Heart right ventricle (tissue), 16 donors: ENCODE measurements around the gene ETNK1. TPM values are rescaled to one million over a fixed set of nuclear protein-coding genes. Genes with fewer than 3 reads are reported as not detected.
A peak's percentile ranks its signal among the peaks of the same experiment; 100 is the strongest.

Experiments used
- ATAC-seq, 8 donors: fragments of 200-7000 bp; cut with Tn5 transposase; one replicate each; pipeline ENCODE4 v1.9.1; 2020; ENCODE audit warnings: mild to moderate bottlenecking in 8 of 8, moderate library complexity in 8 of 8, moderate number of reproducible peaks in 1 of 8
- DNase-seq, 2 donors: peaks; one replicate each; pipeline ENCODE4 v3.0.0-alpha.2; 2020
- H3K27ac ChIP-seq, 10 donors: fragments of 200-600 bp; sonication (generic) in 2 of 10; one replicate each; pipeline versions ENCODE4 v1.5.0 to v1.8.0; 2020 to 2022; ENCODE audit warnings: mild to moderate bottlenecking in 3 of 10
- H3K27me3 ChIP-seq, 7 donors: fragments of 200-600 bp; one replicate each; pipeline ENCODE4 v1.8.0; 2021 to 2022; ENCODE audit warnings: mild to moderate bottlenecking in 2 of 7
- H3K36me3 ChIP-seq, 9 donors: fragments of 200-600 bp; sonication (generic) in 1 of 9; one replicate each; pipeline versions ENCODE4 v1.5.0 to v1.8.0; 2020 to 2022; ENCODE audit warnings: mild to moderate bottlenecking in 2 of 9
- H3K4me1 ChIP-seq, 9 donors: fragments of 200-600 bp; sonication (generic) in 1 of 9; one replicate each; pipeline versions ENCODE4 v1.5.0 to v1.8.0; 2020 to 2022; ENCODE audit warnings: mild to moderate bottlenecking in 4 of 9
- H3K4me3 ChIP-seq, 10 donors: fragments of 200-600 bp; sonication (generic) in 2 of 10; one replicate each; pipeline versions ENCODE4 v1.5.0 to v1.8.0; 2020 to 2022; ENCODE audit warnings: mild to moderate bottlenecking in 7 of 10, moderate library complexity in 2 of 10
- H3K9me3 ChIP-seq, 11 donors: fragments of 200-600 bp in 10 of 11; sonication (generic) in 2 of 11; one replicate each; pipeline versions ENCODE4 v1.5.0 to v1.8.0; 2013 to 2022; ENCODE audit warnings: mild to moderate bottlenecking in 2 of 11, control low read depth in 1 of 11, moderate library complexity in 1 of 11
- WGBS, 2 donors: extraction: QIAGEN DNeasy Blood & Tissue Kit; methylation state at CpG; one replicate each; pipeline ENCODE4 v1.1.7; 2013; ENCODE audit warnings: inconsistent platforms in 1 of 2; 5-methylcytosine and 5-hydroxymethylcytosine counted together
- intact Hi-C, 10 donors: fragments of 100-400 bp; cut with DNase I; formaldehyde crosslinking; loops; one replicate each; pipeline versions ENCODE4 v1.11.1 to v1.14.2; 2022
- polyA plus RNA-seq, 2 donors: library from polyadenylated mRNA; stranded (reverse); fragments of 200-250 nt; gene quantifications; one replicate each; pipeline ENCODE4 v1.2.3, GENCODE V29; 2013
- total RNA-seq, 10 donors: library from RNA; stranded (reverse); fragmentation: NEBNext Ultra II Directional in 3 of 10; extraction: Animal tissue kit (Norgen Biotek cat#: 25700) in 3 of 10; gene quantifications; one replicate each; pipeline versions ENCODE4 v1.2.1 to v1.2.4, GENCODE V29; 2021 to 2023
- TF ChIP-seq, protein P1 (sequence below), 9 donors: fragments of 200-600 bp; sonication (generic) in 2 of 9; IDR thresholded peaks; one replicate each; pipeline versions ENCODE4 v1.5.0 to v1.8.0; 2021 to 2022; ENCODE audit warnings: antibody characterized with exemption in 9 of 9, mild to moderate bottlenecking in 5 of 9, moderate library complexity in 1 of 9
- donor health status: Arrhythmogenic right ventricular cardiomyopathy.
- donor health status: ischemic (EF 13 %, LVEDD 7.1; RV severe dilation, severe dysfunction).
- donor health status: healthy with polysubstance abuse.
- donor health status: DM: no; HTN: yes; CAD: no.
- donor health status: DM: no; HTN: no; CAD: no.
- donor health status: ischemic (EF 25% LVEDD 6.9; RV normal size, moderate dysfunction).
- donor health status: ischemic (EF 25% LVEDD 5.7; RV mildly dilated, moderate dysfunction).
- donor health status: healthy.
- donor health status: DM: yes; HTN: yes; CAD: no.
- donor health status: Ischemic cardiomyopathy.
- donor health status: ischemic (EF 35%, LVEDD 5.7; RV mildly dilated, moderate dysfunction).
- donor health status: nonischemic (EF 11% LVEDD 7.7; RV severe dilation, severe dysfunction).
- donor health status: DM: yes; HTN: yes; CAD: no.
- donor health status: PGD.
- donor health status: ischemic (EF 29% LVEDD 5.4; RV normal size, mild dysfunction).
- donor health status: nonischemic (EF 23%, LVEDD 6.1; RV moderate dilation, normal function).

ETNK1 gene
- total and polyA plus RNA-seq, 12 donors = 4.8 to 26.6 (median 17.0) TPM

DNA sequence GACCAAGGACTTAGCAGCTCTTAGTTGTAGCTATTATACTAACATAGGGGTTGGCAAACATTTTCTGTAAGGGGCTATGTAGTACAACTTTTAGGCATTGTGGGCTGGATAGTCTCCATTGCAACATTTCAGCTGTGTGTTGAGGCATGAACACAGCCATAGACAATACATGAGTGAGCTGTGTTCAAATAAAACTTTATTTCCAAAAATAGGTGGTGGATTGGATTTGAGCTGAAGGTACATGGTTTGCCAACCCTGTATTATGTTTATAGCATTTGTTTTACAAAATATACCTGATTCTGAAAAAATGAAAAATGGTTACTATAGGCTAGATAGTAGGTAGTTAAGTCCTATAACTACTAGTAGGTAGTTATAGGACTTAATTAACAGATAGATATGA is 40.5 kb downstream of the ETNK1 start:
- intact Hi-C loops = no loop called here
- H3K27ac ChIP-seq = no peak overlapping the region
- DNase-seq = no peak
- no peaks in the 10 kb centered on the region for H3K4me1 ChIP-seq
- no peak overlapping the region for H3K4me3 ChIP-seq
- no peaks in the 10 kb centered on the region for H3K9me3 ChIP-seq
- TF ChIP-seq, protein P1, sequence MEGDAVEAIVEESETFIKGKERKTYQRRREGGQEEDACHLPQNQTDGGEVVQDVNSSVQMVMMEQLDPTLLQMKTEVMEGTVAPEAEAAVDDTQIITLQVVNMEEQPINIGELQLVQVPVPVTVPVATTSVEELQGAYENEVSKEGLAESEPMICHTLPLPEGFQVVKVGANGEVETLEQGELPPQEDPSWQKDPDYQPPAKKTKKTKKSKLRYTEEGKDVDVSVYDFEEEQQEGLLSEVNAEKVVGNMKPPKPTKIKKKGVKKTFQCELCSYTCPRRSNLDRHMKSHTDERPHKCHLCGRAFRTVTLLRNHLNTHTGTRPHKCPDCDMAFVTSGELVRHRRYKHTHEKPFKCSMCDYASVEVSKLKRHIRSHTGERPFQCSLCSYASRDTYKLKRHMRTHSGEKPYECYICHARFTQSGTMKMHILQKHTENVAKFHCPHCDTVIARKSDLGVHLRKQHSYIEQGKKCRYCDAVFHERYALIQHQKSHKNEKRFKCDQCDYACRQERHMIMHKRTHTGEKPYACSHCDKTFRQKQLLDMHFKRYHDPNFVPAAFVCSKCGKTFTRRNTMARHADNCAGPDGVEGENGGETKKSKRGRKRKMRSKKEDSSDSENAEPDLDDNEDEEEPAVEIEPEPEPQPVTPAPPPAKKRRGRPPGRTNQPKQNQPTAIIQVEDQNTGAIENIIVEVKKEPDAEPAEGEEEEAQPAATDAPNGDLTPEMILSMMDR (IDR thresholded peaks at IDR 0.05) = no peak
- H3K27me3 ChIP-seq = no peaks in the 10 kb centered on the region
- H3K36me3 ChIP-seq = peaks cover 0 to 54% (median 0%) of the 10 kb centered on the region in 9 donors
- no peak for ATAC-seq

- H3K36me3 ChIP-seq = peaks cover 0 to 47% (median 0%) of the 10 kb centered on the region in 9 donors
- TF ChIP-seq, protein P1 (IDR thresholded peaks at IDR 0.05) = no peak
- H3K27me3 ChIP-seq = no peaks in the 10 kb centered on the region
- no peaks in the 10 kb centered on the region for H3K4me1 ChIP-seq
- H3K4me3 ChIP-seq = no peak overlapping the region
- H3K9me3 ChIP-seq = no peaks in the 10 kb centered on the region
- ATAC-seq (no peak), DNase-seq (no peak)
- WGBS, 2 donors = 0 to 24% methylated on average over 1 of the region's 1 CpG
- intact Hi-C loops = no loop called here
- no peak overlapping the region for H3K27ac ChIP-seq
Measured at GRCh38 chr12:22667122-22667521, 42.2 kb downstream of the ETNK1 start.

- Histone ChIP-seq H3K27ac (no peak overlapping the region), H3K9me3 (no peaks in the 10 kb centered on the region), H3K4me3 (no peak overlapping the region), H3K27me3 (no peaks in the 10 kb centered on the region), H3K4me1 (no peaks in the 10 kb centered on the region), H3K36me3 (peaks cover 0 to 47% (median 5%) of the 10 kb centered on the region in 9 donors)
- ATAC-seq = no peak
- 98 to 99% methylated on average over 6 of the region's 6 CpGs for WGBS, 2 donors
- intact Hi-C loops = no loop called here
- DNase-seq = no peak
- TF ChIP-seq, protein P1 (IDR thresholded peaks at IDR 0.05) = no peak
Measured at GRCh38 chr12:22668441-22668840, 43.5 kb downstream of the ETNK1 start.

- DNase-seq (no peak), ATAC-seq (no peak)
- Histone ChIP-seq H3K27me3 (no peaks in the 10 kb centered on the region), H3K4me3 (no peak overlapping the region), H3K36me3 (peaks cover 0 to 63% (median 5%) of the 10 kb centered on the region in 9 donors), H3K4me1 (no peaks in the 10 kb centered on the region), H3K27ac (no peak overlapping the region), H3K9me3 (no peaks in the 10 kb centered on the region)
- TF ChIP-seq, protein P1 (IDR thresholded peaks at IDR 0.05) = peak in 5 of 9 donors; percentile 23 to 41 (median 37)
- intact Hi-C loops = no loop called here
Measured at GRCh38 chr12:22670762-22671161, 45.8 kb downstream of the ETNK1 start.
